HCT116 (cell line): ENCODE results near the gene DDR2. TPM values are rescaled to one million over a fixed set of nuclear protein-coding genes. Genes with fewer than 3 reads are reported as not detected.

ENCODE experiments used
- ATAC-seq: fragments of 200-7000 bp; cut with Tn5 transposase; 2 replicates; pipeline ENCODE4 v1.9.1; 2020; ENCODE audit warnings: mild to moderate bottlenecking, moderate library complexity
- Bru-seq: library from RNA; stranded (reverse); fragments of 400-500 nt; gene quantifications from one replicate; lab custom pipeline; 2021; lab: Mats Ljungman, UMichigan
- BruChase-seq, 2 experiments: library from RNA; stranded (reverse); fragments of 400-500 nt; gene quantifications; one replicate each; lab custom pipeline; 2021; lab: Mats Ljungman, UMichigan
- BruUV-seq: library from RNA; stranded (reverse); fragments of 400-500 nt; replicated peaks from 2 replicates; lab custom pipeline; 2021; lab: Mats Ljungman, UMichigan
- CTCF ChIA-PET: fragments of 300-600 bp; sonication (Branson Sonifier 250); formaldehyde crosslinking; loops from one replicate; lab custom pipeline; 2021; ENCODE audit warnings: antibody characterized with exemption; lab: Charles Lee
- POLR2A ChIA-PET: fragments of 300-600, 350-600 bp; sonication (Branson Sonifier 250); formaldehyde crosslinking; loops from one replicate; lab custom pipeline; 2021; ENCODE audit warnings: antibody characterized with exemption; lab: Charles Lee
- RAD21 ChIA-PET, 2 experiments: fragments of 300-600 bp; sonication (Branson Sonifier 250); formaldehyde crosslinking; loops; one replicate each; lab custom pipeline; 2023; ENCODE audit warnings: low total read pairs in 2 of 2; ENCODE audit not compliant: uncharacterized antibody in 2 of 2, unreplicated experiment in 2 of 2, low non-redundant PET in 1 of 2; lab: Charles Lee
- DNase-seq: peaks from one replicate; pipeline ENCODE4 v3.0.0-alpha.2; 2010; ENCODE audit warnings: low read depth, low spot score
- H2AFZ ChIP-seq: fragments of 200-600 bp; shearing (Covaris generic), sonication (generic); 2 replicates; pipeline ENCODE4 v1.6.1; 2017; ENCODE audit warnings: low read depth, mixed run types, mixed read lengths, antibody characterized with exemption, low read length; ENCODE audit not compliant: poor library complexity, severe bottlenecking
- H3K27ac ChIP-seq: 2 replicates; pipeline ENCODE4 v1.5.1; 2012; ENCODE audit warnings: low read depth, low read length
- H3K27me3 ChIP-seq: fragments of 200-600 bp; sonication (generic); 2 replicates; pipeline ENCODE4 v1.6.1; 2016; ENCODE audit warnings: mixed run types, low read length, mixed read lengths; ENCODE audit not compliant: insufficient read depth
- H3K36me3 ChIP-seq, 2 experiments: fragments of 200-500 bp in 1 of 2; fragments of 200-600 bp in 1 of 2; sonication (Bioruptor generic) in 1 of 2; sonication (generic) in 1 of 2; 2 replicates each; pipeline versions ENCODE4 v1.5.1 to v1.6.1; 2014 to 2016; ENCODE audit warnings: low read length in 2 of 2, inconsistent platforms in 1 of 2, mixed read lengths in 1 of 2, mixed run types in 1 of 2; ENCODE audit not compliant: insufficient read depth in 2 of 2, control insufficient read depth in 1 of 2
- H3K4me1 ChIP-seq, 2 experiments: fragments of 200-600 bp in 1 of 2; sonication (generic) in 1 of 2; 2 replicates each; pipeline versions ENCODE4 v1.5.1 to v1.6.1; 2012 to 2017; ENCODE audit warnings: low read length in 2 of 2, inconsistent platforms in 1 of 2, mild to moderate bottlenecking in 1 of 2, mixed read lengths in 1 of 2, mixed run types in 1 of 2, moderate library complexity in 1 of 2; ENCODE audit not compliant: insufficient read depth in 2 of 2, control insufficient read depth in 1 of 2
- H3K4me2 ChIP-seq: fragments of 200-600 bp; sonication (generic); 2 replicates; pipeline ENCODE4 v1.6.1; 2017; ENCODE audit warnings: mixed run types, low read length, mixed read lengths
- H3K4me3 ChIP-seq, 2 experiments: fragments of 200-600 bp in 1 of 2; sonication (generic) in 1 of 2; replicated peaks in 1 of 2; 2 replicates each; pipeline ENCODE4 v1.5.1; 2011 to 2016; ENCODE audit warnings: low read length in 2 of 2, control low read depth in 1 of 2, low read depth in 1 of 2, mild to moderate bottlenecking in 1 of 2, mixed read lengths in 1 of 2, mixed run types in 1 of 2
- H3K79me2 ChIP-seq: fragments of 200-600 bp; sonication (generic); 2 replicates; pipeline ENCODE4 v1.6.1; 2017; ENCODE audit warnings: mild to moderate bottlenecking, mixed run types, low read length, moderate library complexity, mixed read lengths; ENCODE audit not compliant: insufficient read depth
- H3K9ac ChIP-seq: fragments of 200-600 bp; sonication (generic); 2 replicates; pipeline ENCODE4 v1.6.1; 2016; ENCODE audit warnings: low read length, mixed read lengths
- H3K9me2 ChIP-seq: fragments of 200-600 bp; sonication (generic), shearing (Covaris generic); 2 replicates; pipeline ENCODE4 v1.6.1; 2017; ENCODE audit warnings: mixed run types, mild to moderate bottlenecking, moderate library complexity; ENCODE audit not compliant: insufficient read depth
- H3K9me3 ChIP-seq, 2 experiments: fragments of 200-500 bp in 1 of 2; fragments of 200-600 bp in 1 of 2; sonication (Bioruptor generic) in 1 of 2; sonication (generic) in 1 of 2; 2 replicates each; pipeline ENCODE4 v1.6.1; 2014 to 2017; ENCODE audit warnings: low read length in 2 of 2, mixed read lengths in 2 of 2, inconsistent platforms in 1 of 2, low read depth in 1 of 2, mild to moderate bottlenecking in 1 of 2, mixed run types in 1 of 2, moderate library complexity in 1 of 2; ENCODE audit not compliant: control insufficient read depth in 1 of 2, insufficient read depth in 1 of 2
- H4K20me1 ChIP-seq: fragments of 200-600 bp; sonication (generic), shearing (Covaris generic); 2 replicates; pipeline ENCODE4 v1.6.1; 2017; ENCODE audit warnings: mixed run types, mild to moderate bottlenecking, moderate library complexity; ENCODE audit not compliant: insufficient read depth
- ATF3 ChIP-seq: IDR thresholded peaks from 2 replicates; pipeline ENCODE4 v1.6.1; 2012
- CBX3 ChIP-seq: IDR thresholded peaks from 2 replicates; pipeline ENCODE4 v1.6.1; 2012; ENCODE audit warnings: low read depth
- CTCF ChIP-seq, 3 experiments: fragments of 200-600 bp in 1 of 3; sonication (generic) in 1 of 3; IDR thresholded peaks in 2 of 3; conservative IDR thresholded peaks in 1 of 3; 2 replicates each; pipeline ENCODE4 v1.5.1; 2012 to 2017; ENCODE audit warnings: low read depth in 2 of 3, low read length in 2 of 3, antibody characterized with exemption in 1 of 3, borderline replicate concordance in 1 of 3, control low read depth in 1 of 3, mild to moderate bottlenecking in 1 of 3, mixed read lengths in 1 of 3, mixed run types in 1 of 3, moderate library complexity in 1 of 3; ENCODE audit not compliant: insufficient read depth in 1 of 3
- EZH2 ChIP-seq: fragments of 200-600 bp; sonication (generic); IDR thresholded peaks from 2 replicates; pipeline ENCODE4 v1.6.1; 2017; ENCODE audit warnings: antibody characterized with exemption, mixed run types
- EZH2phosphoT487 ChIP-seq: fragments of 200-600 bp; IDR thresholded peaks from 2 replicates; pipeline ENCODE4 v1.6.1; 2018; ENCODE audit warnings: antibody characterized with exemption, borderline replicate concordance
- JUND ChIP-seq: IDR thresholded peaks from 2 replicates; pipeline ENCODE4 v1.6.1; 2012
- POLR2A ChIP-seq: IDR thresholded peaks from 2 replicates; pipeline ENCODE4 v1.7.0; 2011; ENCODE audit warnings: borderline replicate concordance; ENCODE audit not compliant: insufficient read depth, insufficient read length; ENCODE audit errors: extremely low read depth
- POLR2AphosphoS5 ChIP-seq: IDR thresholded peaks from 2 replicates; pipeline ENCODE4 v1.6.1; 2011; ENCODE audit warnings: mild to moderate bottlenecking, low read depth, low read length, moderate library complexity
- RAD21 ChIP-seq: IDR thresholded peaks from 2 replicates; pipeline ENCODE4 v1.6.1; 2012; ENCODE audit warnings: low read depth, mild to moderate bottlenecking
- REST ChIP-seq: IDR thresholded peaks from 2 replicates; pipeline ENCODE4 v1.6.1; 2012; ENCODE audit warnings: low read depth
- SIN3A ChIP-seq: IDR thresholded peaks from 2 replicates; pipeline ENCODE4 v1.6.1; 2012; ENCODE audit warnings: low read depth
- TCF7L2 ChIP-seq: IDR thresholded peaks from 2 replicates; pipeline ENCODE4 v1.7.0; 2011; ENCODE audit warnings: borderline replicate concordance, inconsistent platforms; ENCODE audit not compliant: insufficient read depth, insufficient read length; ENCODE audit errors: extremely low read depth
- ZFX ChIP-seq: fragments of 450-650 bp; IDR thresholded peaks from 2 replicates; pipeline ENCODE4 v1.6.1; 2017
- ZNF274 ChIP-seq: fragments of 200-500 bp; sonication (Bioruptor generic); IDR thresholded peaks from 2 replicates; pipeline ENCODE4 v1.6.1; 2014; ENCODE audit warnings: mild to moderate bottlenecking, low read depth, low read length, inconsistent platforms
- intact Hi-C: fragments of 100-400 bp; cut with micrococcal nuclease; formaldehyde crosslinking; loops from 2 replicates; pipeline ENCODE4 v1.10.0; 2022
- long read RNA-seq: library from polyadenylated mRNA; unstranded; transcript quantifications from one replicate; pipeline ENCODE4 v2.0.0, GENCODE V29; 2021; ENCODE audit not compliant: unreplicated experiment
- polyA plus RNA-seq: library from polyadenylated mRNA; unstranded; fragments of >200 nt; gene quantifications from 2 replicates; pipeline ENCODE4 v1.2.1, GENCODE V29; 2012; ENCODE audit warnings: missing spikeins
- total RNA-seq: library from RNA; stranded (reverse); gene quantifications from one replicate; pipeline ENCODE4 v1.2.1, GENCODE V29; 2021; ENCODE audit not compliant: unreplicated experiment

Gene DDR2
- 0.84 TPM for total RNA-seq
- polyA plus RNA-seq = 0.29 and 0.42 TPM in 2 replicates
- percentile 42 among the genes with signal in this experiment for Bru-seq, nascent RNA
- BruChase-seq, experiment 1, labeled RNA remaining after a 6-hour chase = percentile 47 among the genes with signal in this experiment
- percentile 43 among the genes with signal in this experiment for BruChase-seq, experiment 2, labeled RNA remaining after a 2-hour chase
- long read RNA-seq = 0 reads

GRCh38 chr1:162632217-162632666 is at the start of gene DDR2:
Gene DDR2 (plus strand): TSS chr1:162632464. CDS start chr1:162719064, 86,600 bp downstream.
- no peaks in the 10 kb centered on the region for H3K9me3 ChIP-seq
- H3K27ac ChIP-seq = no peak within 1 kb of the TSS

More at GRCh38 chr1:162632217-162632666, at the start of gene DDR2:
- no peak for DNase-seq
- no peaks in the 10 kb centered on the region for H4K20me1 ChIP-seq
- CTCF ChIA-PET = interaction anchor here (1.0 to 1.1 kb wide), 2 partner anchors 18 to 19 kb away, joined by 3 read pairs; no protein-coding TSS in a partner anchor
- POLR2A ChIA-PET = no interaction called here
- peaks cover 0 to 6% of the 10 kb centered on the region in 2 experiments; a peak in 1 of 4 replicates for H3K4me1 ChIP-seq
- H3K9me2 ChIP-seq = no peaks in the 10 kb centered on the region
- H3K36me3 ChIP-seq = no peaks in the 10 kb centered on the region
- RAD21 ChIA-PET = no interaction called here
- no peak for TF ChIP-seq SIN3A
- TF ChIP-seq JUND = no peak
- no peak for TF ChIP-seq EZH2phosphoT487
- no peak for TF ChIP-seq CTCF (IDR thresholded peaks at IDR 0.05 in 2 of 3, conservative IDR thresholded peaks at IDR 0.05 in 1 of 3; ENCODE audit: borderline replicate concordance in 1 of 3, insufficient read depth in 1 of 3, low read depth in 2 of 3, low read length in 2 of 3)
- no peak for TF ChIP-seq POLR2A
- TF ChIP-seq CBX3 = no peak
- no peak for TF ChIP-seq ATF3
- TF ChIP-seq ZNF274 = no peak
- TF ChIP-seq POLR2AphosphoS5 = no peak
- TF ChIP-seq TCF7L2 = no peak
- no peak for TF ChIP-seq ZFX
- TF ChIP-seq RAD21 = no peak
- TF ChIP-seq REST = no peak
- no peak for TF ChIP-seq EZH2
- no peak within 1 kb of the TSS for H3K4me3 ChIP-seq
- no peak within 1 kb of the TSS for H2AFZ ChIP-seq
- BruUV-seq = no TSS peak
- no peak within 1 kb of the TSS for H3K4me2 ChIP-seq
- no peak for ATAC-seq
- intact Hi-C loops = no loop called here
- no peak within 1 kb of the TSS for H3K9ac ChIP-seq
- no peaks in the 10 kb centered on the region for H3K27me3 ChIP-seq
- no peaks in the 10 kb centered on the region for H3K79me2 ChIP-seq
